Activated CD4-positive, alpha-beta T cell treated with anti-CD3 and anti-CD28 coated beads, Interleukin-2, amount 50 U/mL, for 48 hours (primary cell): Measurements from ENCODE around the gene ANO2.

Experiments
- DNase-seq, 2 experiments: peaks; one replicate each; pipeline ENCODE4 v3.0.0-alpha.2; 2020

The ANO2 gene

DNA sequence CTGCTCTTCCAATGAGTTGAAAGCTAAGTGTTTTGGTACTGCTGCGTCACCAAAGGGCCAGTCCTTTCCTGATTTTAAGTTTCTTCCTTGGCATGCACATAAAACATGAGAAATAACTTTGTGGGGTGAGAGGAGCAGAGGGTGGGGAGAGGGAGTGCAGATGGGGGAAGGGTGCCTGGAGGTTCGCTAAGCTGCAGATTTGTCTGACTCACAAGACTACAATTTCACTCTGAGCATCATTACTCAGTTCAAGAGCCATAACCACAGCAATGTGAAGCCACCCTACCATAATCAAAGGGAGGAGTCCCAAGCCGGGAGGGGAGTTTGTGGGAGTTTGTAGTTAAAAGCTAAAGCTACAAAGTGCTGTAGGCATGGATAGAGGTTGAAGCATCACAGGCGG is 136.1 kb downstream of the ANO2 start:
- no peak for DNase-seq

DNA sequence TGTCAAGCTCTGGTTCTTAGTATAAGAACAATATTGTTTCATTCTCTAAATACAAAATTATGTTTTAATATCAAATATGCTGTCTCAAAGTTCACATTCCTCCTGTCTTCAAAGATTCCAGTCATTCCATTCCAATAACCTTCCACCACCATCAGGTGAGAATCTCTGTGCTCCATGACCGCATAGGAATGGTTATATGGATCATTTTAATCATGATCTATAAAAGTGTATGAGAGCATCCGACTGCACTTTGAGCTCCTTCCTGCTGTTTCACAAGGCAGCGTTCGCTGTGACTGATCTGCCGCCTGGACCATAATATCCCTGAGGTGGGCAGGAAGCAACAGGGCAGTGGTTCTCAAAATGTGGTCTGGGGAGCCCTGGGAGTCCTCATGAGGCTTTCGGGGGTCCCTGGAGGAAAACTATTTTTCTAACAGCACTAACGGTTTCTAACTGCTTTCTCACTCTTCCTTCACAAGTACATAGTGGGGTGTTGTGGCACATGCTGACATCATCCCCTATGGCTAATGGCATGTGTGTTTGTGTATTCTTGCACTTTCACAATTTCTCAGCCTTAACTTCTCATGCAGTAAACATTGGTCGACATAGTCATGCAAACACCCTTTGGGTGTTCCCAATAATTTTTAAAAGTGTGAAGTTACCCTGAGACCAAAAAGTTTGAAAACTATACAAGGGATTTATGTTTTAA is 137.4 kb downstream of the ANO2 start:
- no peak for DNase-seq

- DNase-seq, result no peak
Measured at GRCh38 chr12:5807090-5807414, 138.0 kb downstream of the ANO2 start.

DNA sequence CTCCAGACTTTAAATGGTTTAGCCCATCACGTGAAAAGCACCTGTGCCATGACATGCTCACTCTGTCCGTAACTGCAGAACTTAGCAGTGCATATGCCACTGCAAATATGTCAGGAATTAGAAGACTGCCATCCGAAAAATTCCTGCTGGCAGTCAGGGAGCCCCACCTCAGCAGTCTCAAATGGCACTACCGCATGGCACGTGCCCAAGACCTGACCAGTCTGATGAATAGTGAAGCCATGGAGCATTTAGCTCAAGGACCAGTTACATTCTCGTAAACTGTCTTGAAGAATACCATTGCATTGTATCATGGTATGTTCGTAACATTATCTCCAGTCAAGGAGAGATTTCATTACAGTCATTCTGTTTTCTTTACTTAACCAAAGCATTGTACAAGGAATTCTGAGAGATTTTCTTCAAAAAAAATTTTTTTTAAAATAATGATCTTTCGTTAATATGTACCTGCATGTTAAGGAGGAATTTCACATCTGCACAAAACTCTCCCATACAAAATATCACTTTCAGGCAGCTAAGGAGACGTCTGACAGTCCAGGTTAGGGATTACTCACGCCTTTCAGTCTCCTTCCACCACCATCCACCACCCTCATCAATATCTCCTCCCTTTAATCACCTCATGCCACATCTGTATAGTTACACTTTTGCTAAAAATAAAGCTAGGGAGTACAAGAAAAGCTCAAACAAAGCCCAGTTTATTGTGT is 138.5 kb downstream of the ANO2 start:
- DNase-seq, result no peak

DNA sequence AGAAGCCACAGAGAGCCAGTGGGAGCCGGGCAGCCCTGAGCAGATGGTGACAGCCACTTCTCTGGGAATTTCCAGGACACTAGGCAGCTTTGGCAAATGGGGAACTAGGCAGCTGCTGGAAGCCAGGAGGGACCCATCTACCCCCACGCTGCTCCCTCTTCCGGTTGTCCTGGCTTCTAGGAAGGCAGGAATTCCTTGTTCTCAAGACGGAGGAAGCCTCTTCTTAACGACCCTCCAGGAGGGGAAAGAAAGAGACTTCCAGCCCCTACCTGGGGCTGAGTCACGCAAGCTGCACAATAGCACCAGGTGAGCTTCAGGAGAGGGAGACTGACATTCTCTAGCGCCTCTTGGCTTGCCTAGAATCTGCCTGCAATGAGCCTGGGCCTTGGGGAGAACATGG is 141.5 kb downstream of the ANO2 start:
- DNase-seq, result no peak

- no peak for DNase-seq
Measured at GRCh38 chr12:5798242-5799015, 146.6 kb downstream of the ANO2 start.

DNA sequence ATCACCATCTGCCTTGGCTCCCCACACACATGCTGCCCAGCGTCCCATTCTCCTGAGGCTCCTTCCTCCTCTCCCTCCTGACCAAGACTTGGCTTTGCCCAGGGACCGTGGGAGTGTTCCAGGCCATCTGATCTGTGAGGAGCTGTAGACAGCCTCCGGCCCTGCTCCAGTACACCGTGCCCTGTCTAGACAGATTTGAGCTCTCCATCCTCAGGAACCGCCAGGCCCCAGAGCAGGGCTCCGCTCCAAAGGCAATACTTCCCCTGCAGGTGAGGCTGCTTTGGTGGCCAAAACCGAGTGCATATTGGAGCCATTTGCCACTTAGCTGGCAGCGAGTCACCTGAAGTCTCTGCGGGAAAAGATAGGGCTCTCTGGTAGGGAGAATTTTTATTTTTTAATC is 147.4 kb downstream of the ANO2 start:
- no peak for DNase-seq

- DNase-seq, result no peak
Measured at GRCh38 chr12:5796959-5797225, 148.2 kb downstream of the ANO2 start.

DNA sequence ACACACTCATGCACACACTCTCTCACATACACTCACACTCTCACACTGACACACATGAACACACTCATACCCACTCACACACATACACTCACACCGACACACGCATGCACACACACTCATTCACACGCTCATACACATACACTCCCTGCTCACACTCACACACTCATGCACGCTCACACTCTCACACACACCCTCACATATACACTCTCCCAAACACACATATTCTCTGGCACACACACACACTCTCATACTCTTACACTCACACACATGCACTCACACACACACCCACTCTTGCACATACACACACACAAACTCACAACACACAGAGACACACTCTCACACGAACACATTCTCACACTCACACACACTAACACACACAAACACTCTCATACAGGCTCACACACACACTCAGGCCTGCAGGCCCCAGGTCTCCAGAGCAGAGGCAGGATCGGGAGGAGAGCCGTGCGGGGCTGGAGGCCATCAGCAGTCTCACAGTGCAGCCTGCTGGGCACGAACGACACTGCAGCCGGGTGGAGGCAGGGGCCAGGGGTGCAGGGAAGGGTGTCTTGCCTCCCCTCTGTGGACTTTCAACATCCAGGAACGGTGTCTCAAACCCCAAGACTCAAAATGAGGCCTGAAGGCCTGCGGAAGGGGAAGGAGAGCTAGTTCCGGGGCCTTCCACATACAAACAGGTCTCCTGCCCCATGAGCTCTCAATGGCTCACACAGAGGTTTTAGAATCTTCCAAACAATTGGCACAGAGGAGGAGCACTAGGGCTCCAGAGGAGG is 148.7 kb downstream of the ANO2 start:
- peak; percentile 9 to 16 for DNase-seq

GRCh38 chr12:5794156-5794555 is 150.9 kb downstream of the ANO2 start:
- DNase-seq, result no peak

DNA sequence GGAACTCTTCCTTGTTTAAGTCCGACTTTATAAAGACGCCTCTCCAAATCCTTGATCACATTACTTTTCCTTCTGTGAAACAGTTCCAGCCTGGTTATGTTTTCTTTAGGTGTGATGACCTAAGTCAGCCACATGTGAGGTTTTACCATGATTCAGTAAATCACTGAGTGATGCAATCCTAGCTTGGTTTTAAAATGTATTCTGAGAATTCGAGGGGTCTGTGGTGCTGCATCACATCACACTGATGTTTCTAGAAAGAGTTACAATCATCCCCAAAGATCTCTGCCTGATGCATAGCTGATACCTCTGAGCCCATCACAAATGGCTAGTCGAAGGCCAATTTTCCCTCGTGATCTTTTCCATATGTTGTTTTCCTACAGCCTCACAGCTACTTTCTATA is 152.7 kb downstream of the ANO2 start:
- no peak for DNase-seq

GRCh38 chr12:5789469-5789968 is 155.5 kb downstream of the ANO2 start:
- DNase-seq, result no peak

GRCh38 chr12:5787828-5788227 is 157.2 kb downstream of the ANO2 start:
- no peak for DNase-seq

DNA sequence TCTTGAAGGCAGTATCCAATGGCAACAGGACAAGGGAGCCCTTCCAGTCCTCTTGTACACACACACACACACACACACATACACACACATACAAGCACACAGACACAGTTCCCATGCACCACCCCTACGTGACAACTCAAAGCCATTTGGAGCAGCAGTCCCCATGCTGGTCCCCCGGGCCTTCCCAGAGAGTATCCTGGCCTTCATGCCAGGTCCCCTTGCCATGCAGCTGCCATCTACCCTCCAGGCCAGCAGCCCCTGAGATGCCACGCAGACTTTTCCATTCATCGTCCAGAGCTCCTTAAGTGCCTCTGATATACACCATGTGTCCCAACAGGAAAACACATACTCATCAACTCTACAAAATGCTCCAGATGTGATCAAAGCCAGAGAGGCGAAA is 159.5 kb downstream of the ANO2 start:
- no peak for DNase-seq

- DNase-seq, result no peak
Measured at GRCh38 chr12:5784462-5785130, 160.5 kb downstream of the ANO2 start.

GRCh38 chr12:5783289-5783920 is 161.7 kb downstream of the ANO2 start:
- no peak for DNase-seq

GRCh38 chr12:5780536-5780935 is 164.5 kb downstream of the ANO2 start:
- no peak for DNase-seq

DNA sequence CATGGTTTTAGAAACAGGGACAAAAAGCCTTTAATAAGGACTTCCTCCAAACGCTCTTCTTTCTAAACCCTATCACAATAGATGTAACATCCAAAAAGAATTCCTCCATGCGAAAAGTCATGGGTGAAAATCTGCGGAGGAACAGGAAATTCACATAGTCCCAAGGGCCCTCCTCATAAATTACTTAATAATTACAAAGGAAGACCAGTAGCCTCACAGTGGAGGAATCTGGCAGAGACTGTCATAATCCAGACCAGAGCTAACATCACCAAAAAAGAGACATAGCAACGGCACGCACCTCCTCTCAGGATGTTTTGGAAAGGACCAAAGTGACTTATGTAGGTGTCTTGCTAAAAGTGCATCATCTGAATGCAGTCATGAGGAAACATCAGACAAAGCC is 165.7 kb downstream of the ANO2 start:
- no peak for DNase-seq

- no peak for DNase-seq
Measured at GRCh38 chr12:5778821-5779220, 166.2 kb downstream of the ANO2 start.

DNA sequence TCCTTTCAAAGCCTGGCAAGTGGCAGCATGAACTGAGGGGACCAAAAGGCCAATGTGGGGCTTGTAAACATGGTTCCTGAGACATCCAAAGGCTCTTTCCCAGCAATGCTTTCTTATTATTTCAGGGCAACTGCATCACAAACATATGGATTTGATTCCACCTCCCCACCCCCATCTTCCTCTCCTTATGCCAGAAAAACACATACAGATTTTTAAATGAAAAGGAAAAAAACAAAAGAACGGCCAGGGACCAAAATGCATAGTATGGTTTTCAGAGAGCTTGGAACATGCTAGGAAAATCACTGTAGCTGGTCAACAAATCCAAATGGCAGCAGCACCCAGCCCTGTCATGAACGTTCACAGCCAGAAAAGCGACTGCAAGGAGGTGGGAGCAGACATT is 167.6 kb downstream of the ANO2 start:
- no peak for DNase-seq

GRCh38 chr12:5776091-5776490 is 169.0 kb downstream of the ANO2 start:
- no peak for DNase-seq

DNA sequence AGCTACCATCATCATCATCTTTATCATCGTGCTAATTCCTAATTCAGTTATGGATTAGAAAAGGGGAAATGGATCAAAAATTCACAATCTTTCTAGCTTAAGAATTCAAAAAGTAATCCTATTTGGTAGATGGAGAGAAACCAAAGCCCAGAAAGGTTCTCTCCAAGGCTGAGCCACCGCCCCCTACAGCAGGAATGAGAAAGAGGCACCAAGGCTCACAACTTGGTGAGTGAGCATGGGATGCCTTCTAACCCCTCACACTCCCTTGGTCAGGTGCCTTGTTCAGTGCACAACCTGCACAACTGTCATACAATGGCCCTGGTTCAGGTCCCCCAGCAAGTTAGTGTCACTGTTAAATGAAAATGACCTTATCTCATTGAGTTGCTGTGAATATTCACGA is 171.5 kb downstream of the ANO2 start:
- no peak for DNase-seq
